HG03097 (cell line): ENCODE results near the gene PRKCZ.

Source experiments
- ATAC-seq: cut with Tn5 transposase; IDR thresholded peaks from one replicate; pipeline ENCODE4 v1.9.1; 2021; ENCODE audit not compliant: unreplicated experiment, low FRiP score

The PRKCZ gene

GRCh38 chr1:2185880-2186855 lies 136.0 kb downstream of the PRKCZ start:
- no peak for ATAC-seq

GRCh38 chr1:2186901-2187300 lies 136.7 kb downstream of the PRKCZ start:
- ATAC-seq: no peak

- ATAC-seq: no peak
Measured at GRCh38 chr1:2187619-2188018, 137.4 kb downstream of the PRKCZ start.

- no peak for ATAC-seq
Measured at GRCh38 chr1:2188336-2188735, 138.1 kb downstream of the PRKCZ start.

GRCh38 chr1:2189459-2190425 lies 139.5 kb downstream of the PRKCZ start:
- no peak for ATAC-seq

- no peak for ATAC-seq
Measured at GRCh38 chr1:2190491-2190976, 140.3 kb downstream of the PRKCZ start.

GRCh38 chr1:2192031-2192995 lies 142.1 kb downstream of the PRKCZ start:
- ATAC-seq: no peak

- no peak for ATAC-seq
Measured at GRCh38 chr1:2193514-2194281, 143.5 kb downstream of the PRKCZ start.

- ATAC-seq: peak; percentile 29
Measured at GRCh38 chr1:2194319-2194897, 144.2 kb downstream of the PRKCZ start, which contains the start of gene FAAP20. FAAP20 (minus strand) TSS chr1:2194772; CDS start chr1:2194749, 23 bp downstream.

- ATAC-seq: peak; percentile 53
Measured at GRCh38 chr1:2194898-2195673, 144.9 kb downstream of the PRKCZ start.

GRCh38 chr1:2195785-2196184 lies 145.6 kb downstream of the PRKCZ start:
- ATAC-seq: no peak

- no peak for ATAC-seq
Measured at GRCh38 chr1:2196901-2197638, 146.9 kb downstream of the PRKCZ start.

GRCh38 chr1:2197707-2198165 lies 147.5 kb downstream of the PRKCZ start:
- no peak for ATAC-seq

- ATAC-seq: no peak
Measured at GRCh38 chr1:2198571-2198970, 148.4 kb downstream of the PRKCZ start.

GRCh38 chr1:2199042-2199810 lies 149.0 kb downstream of the PRKCZ start:
- ATAC-seq: no peak

GRCh38 chr1:2200308-2200943 lies 150.2 kb downstream of the PRKCZ start:
- ATAC-seq: no peak
